Activated CD8-positive, alpha-beta memory T cell treated with anti-CD3 and anti-CD28 coated beads for 24 hours (primary cell): Measurements from ENCODE around the gene OCEL1.
"Not testable (repeated sequence)": the region's sequence is repeated elsewhere in the genome, so short reads cannot be mapped to it uniquely, and the experiment has no call there.

Experiments
- DNase-seq: peaks from one replicate; pipeline ENCODE4 v3.0.0-alpha.2; 2020

Gene OCEL1, protein sequence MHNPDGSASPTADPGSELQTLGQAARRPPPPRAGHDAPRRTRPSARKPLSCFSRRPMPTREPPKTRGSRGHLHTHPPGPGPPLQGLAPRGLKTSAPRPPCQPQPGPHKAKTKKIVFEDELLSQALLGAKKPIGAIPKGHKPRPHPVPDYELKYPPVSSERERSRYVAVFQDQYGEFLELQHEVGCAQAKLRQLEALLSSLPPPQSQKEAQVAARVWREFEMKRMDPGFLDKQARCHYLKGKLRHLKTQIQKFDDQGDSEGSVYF

DNA sequence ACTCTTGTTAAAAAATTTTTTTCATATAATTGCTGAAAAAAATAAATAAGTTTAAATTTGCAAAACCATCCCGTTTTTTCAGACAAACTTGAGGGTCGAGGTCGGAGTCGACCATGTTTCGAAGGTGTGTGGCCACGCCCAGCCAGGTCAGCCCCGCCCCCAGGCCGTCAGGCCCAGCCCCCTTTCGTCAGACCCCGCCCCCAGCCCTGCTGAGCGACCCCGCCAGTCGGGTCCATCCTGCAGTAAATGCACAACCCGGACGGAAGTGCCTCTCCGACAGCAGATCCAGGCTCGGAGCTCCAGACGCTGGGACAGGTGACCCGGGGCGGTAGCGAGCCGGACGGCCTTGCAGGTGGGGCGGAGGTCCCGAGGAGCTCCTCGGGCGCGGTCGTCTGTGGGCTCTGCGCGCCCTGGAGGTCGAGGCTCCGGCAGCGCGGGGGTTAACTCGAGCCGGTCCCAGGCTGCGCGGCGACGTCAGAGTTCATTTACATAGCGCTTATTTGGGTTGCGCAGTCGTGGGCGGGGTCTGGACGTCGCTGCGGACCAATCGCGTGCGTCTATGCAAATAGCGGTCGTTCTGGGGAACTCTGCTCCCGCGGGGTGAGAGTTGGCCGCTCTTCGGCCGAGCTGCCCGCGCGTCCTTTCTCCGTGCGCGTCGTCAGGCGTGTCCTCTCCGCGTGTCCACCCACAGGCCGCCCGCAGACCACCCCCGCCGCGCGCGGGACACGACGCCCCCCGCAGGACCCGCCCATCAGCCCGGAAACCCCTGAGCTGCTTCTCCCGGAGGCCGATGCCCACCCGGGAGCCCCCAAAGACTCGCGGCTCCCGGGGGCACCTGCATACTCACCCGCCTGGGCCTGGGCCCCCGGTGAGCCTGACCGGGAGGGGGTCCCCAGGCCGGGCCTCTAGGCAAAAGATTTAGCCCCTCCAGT, at the start of gene OCEL1:
Gene OCEL1 (plus strand): TSS at position 225 of the 932 bp plus-strand sequence. CDS start 22 bp downstream, at position 247.
- peak; percentile 98 for DNase-seq

DNA sequence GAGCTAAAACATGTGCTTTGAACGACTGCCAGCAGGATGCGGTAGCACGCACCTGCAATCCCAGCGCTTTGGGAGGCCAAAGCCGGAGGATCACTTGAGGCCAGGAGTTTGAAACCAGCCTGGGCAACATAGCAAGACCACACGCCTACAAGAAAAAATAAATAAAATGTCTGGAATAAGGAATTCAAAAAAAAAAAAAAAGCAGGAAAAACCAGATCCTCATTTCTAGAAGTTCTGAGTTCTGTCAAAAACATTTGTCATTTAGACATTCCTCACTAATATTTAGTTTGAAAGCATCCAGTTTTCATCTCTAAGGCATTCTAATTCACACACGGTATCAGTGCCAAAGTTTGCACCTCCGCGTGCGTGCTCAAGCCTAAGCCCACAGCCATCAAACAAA, 47.7 kb upstream of the OCEL1 start:
- no peak for DNase-seq

DNA sequence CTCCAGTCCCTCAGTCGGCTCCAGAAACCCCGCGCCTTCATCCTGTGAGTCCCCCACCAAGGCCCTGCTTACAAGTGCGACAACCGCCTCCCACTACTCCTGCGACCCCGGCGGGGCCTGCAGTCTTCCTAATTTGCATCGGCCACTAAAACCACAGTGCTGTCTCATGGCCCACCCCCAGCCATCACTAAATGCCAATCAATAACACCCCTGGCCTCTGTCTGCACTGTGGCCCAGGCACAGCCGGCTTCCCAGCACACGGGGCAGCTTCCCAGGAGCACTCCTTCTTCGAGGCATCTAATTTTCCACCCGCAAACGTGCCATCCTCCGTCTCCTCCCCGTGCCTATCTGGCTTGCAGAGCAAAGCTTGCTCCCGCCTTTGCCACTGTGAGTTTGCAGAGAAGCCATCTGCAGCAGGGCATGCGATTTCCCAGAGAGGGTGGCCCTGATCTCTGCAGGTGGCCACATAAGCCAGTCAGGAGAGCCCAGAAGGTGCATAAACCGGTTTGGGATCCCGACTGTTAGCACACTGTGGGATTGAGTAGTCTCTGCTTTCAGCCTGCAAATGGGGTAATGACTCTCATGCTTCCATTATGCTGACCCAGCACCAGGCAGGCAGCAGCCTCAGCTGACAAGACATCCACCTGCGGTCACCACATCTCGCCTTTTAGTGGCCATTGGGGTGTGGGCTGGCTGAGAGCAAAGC, 44.9 kb upstream of the OCEL1 start:
- no peak for DNase-seq

DNA sequence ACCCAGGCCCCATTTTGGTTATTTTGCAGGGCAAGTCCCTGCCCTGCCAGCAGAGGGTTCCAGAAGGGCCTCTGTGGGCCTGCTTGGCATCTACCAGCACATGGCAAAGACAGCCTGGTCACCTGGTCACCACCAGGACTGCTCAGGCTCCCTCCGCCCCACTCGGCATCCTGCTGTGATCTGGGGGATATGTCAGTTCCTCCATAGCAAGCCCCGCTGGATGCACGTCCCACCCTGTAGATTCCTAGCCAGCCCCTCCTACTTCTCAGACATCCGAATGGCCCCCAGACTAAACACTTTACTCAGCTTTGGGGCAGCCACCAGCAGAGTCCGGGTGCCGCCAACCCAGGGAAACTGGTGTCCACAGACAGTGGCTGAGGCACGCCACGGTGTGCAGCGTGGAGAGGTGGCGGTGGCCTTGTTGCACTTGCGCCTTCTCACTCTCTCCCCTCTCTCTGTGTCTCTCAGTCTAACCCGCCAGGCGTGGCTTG, 42.7 kb upstream of the OCEL1 start:
- peak; percentile 75 for DNase-seq

DNA sequence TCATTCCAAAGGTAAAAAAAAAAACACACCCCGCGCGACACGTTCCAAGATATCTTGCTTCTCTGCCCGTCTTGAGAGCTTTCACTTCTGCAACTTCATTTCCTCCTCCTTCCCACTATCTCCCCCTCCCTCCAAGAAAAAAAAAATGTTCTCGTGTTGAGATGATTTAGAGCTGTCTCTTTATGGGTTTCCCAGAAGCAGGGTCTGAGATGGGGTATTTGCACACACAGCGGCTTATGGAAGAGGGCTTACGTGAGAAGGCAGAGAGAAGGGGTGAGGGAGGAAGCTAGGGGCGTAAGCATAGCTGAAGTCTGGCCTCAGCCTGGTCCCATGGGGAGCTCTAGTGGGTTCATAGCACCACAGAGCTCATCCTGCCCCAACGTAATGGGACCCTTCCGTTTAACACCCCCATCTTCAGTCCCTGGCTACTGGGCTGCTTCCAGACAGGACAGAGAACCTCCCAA, 42.1 kb upstream of the OCEL1 start:
- peak; percentile 80 for DNase-seq

DNA sequence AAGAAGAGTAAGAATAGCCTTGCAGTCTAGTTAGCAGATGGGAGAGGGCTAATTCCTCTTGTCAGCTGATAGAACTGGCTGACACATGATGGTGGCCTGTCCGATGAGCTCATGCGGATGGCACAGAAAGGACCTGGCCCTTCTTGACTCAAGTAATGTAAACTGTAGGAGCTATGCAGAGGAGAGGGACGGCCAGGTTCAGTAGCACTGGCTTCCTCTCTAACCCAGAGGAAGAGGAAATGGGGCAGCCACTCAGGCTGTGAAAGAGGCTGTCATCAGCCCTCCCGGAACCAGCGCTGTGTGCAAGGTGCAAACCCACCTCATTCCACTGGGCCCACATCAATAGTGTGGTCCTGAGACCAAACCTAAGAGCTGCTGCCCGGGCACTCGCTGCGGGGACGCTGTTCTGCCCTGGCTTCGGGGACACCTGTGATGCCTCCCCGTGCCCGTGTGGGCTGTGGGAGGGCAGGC, 41.6 kb upstream of the OCEL1 start:
- DNase-seq = peak; percentile 83

DNA sequence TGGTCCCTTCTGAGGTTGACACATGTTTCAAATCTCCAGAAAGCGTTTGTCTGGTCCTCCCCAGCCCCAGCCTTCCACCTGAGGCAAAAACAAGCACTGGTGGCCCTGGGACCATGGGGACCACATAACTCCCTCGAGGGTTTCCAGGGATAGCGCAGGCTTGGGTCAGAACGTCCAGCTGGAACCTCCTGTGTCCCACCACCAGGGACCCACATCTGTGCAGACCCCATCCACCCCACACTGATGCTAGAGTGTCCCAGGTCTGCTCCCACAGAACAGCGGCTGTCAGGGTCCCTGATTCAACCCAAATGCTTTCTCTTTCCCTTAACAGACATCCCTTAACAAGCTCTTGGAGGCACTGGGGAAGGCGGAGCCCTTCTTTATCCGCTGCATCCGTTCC, 40.4 kb upstream of the OCEL1 start:
- DNase-seq = no peak

DNA sequence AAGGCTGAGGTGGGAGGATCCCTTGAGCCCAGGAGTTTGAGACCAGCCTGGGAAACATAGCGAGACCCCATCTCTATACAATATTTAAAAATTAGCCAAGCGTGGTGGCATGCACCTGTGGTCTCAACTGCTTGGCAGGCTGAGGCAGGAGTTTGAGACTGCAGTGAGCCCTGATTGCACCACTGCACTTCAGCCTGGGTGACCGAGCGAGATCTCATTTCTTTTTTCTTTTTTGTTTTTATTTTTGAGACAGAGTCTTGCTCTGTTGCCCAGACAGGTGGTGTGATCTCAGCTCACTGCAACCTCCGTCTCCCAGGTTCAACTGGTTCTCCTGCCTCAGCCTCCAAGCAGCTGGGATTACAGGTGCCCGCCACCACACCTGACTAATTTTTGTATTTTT, 34.3 kb upstream of the OCEL1 start:
- DNase-seq = not testable (repeated sequence)

DNA sequence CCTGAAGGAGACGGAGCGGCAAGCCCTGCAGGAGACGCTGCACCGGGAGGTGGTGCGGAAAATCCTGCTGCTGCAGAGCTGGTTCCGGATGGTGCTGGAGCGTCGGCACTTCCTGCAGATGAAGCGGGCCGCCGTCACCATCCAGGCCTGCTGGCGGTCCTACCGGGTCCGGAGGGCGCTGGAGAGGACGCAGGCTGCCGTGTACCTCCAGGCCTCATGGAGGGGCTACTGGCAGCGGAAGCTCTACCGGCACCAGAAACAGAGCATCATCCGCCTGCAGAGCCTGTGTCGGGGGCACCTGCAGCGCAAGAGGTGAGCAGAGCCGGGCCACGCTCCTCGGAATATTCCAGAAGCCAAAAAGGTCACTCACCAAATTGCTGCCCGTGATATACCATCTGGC, 33.3 kb upstream of the OCEL1 start:
- DNase-seq = no peak

DNA sequence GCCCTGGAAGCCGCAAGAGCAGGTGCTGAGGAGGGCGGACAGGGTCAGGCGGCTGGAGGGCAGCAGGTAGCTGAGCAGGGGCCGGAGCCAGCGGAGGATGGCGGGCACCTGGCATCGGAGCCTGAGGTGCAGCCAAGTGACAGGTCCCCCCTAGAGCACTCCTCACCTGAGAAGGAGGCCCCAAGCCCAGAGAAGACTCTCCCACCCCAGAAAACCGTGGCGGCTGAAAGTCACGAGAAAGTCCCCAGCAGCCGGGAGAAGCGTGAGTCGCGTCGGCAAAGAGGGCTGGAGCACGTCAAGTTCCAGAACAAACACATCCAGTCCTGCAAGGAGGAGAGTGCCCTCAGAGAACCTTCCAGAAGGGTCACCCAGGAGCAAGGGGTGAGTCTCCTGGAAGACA, 31.4 kb upstream of the OCEL1 start:
- no peak for DNase-seq

DNA sequence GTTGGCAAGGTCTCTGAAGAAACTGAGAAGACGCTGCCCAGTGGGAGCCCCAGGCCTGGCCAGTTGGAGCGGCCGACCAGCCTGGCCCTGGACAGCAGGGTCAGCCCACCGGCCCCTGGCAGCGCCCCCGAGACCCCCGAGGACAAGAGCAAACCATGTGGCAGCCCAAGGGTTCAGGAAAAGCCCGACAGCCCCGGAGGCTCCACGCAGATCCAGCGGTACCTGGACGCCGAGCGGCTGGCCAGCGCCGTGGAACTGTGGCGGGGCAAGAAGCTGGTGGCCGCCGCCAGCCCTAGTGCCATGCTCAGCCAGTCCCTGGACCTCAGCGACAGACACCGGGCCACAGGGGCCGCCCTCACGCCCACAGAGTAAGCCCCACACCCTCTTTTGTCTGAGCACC, 30.9 kb upstream of the OCEL1 start:
- DNase-seq = no peak

DNA sequence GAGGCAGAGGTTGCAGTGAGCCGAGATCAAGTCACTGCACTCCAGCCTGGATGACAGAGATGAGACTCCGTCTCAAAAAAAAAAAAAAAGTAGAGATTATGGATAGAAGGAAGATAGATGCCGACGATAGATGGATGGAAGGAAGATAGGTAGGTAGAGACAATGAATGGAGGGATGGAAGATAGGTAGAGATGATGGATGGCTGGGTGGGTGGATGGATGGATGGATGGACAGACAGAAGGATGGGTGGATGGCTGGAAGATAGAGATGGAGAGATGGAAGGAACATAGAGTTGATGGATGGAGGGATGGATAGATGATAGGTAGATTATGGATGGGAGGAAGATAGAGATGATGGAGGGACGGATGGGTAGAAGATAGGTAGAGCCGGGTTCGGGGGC, 29.4 kb upstream of the OCEL1 start:
- DNase-seq = no peak

DNA sequence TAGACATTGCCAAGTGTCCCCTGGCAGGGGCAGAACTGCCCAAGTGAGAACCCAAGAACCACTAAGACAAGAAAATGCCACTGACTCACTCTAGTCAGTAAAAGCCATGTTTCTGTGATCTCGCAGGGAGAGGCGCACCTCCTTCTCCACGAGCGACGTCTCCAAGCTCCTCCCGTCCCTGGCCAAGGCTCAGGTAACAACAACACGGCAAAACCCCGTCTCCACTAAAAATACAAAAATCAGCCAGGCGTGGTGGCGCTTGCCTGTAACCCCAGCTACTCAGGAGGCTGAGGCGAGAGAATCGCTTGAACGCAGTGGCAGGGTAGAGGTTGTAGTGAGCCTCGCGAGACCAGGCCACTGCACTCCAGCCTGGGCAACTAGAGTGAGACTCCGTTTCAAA, 28.4 kb upstream of the OCEL1 start:
- no peak for DNase-seq

DNA sequence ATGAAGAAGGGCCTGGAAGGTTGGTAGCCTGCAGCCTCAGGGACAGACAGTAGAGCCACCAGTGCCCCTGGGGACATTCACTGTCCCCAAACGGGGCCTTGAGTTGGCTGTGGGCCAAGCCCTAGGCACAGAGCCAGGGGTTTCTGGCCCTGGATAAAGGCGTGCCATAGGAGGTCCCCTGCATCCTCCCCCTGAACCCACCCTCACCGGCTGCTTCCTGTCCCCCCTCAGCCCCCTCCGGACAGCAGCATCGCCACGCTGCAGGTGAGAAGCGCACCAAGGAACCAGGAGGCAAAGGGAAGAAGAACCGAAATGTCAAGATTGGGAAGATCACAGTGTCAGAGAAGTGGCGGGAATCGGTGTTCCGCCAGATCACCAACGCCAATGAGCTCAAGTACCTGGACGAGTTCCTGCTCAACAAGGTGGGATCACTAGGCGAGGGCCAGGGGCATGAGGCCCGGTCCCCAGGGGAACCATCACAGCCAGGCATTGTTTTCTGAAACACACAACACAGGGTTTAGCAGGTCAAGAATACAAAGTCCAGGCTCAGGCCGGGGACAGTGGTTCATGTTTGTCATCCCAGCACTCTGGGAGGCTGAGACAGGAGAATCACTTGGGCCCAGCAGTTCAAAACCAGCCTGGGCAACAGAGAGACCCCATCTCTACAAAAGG, 25.5 kb upstream of the OCEL1 start:
- no peak for DNase-seq

DNA sequence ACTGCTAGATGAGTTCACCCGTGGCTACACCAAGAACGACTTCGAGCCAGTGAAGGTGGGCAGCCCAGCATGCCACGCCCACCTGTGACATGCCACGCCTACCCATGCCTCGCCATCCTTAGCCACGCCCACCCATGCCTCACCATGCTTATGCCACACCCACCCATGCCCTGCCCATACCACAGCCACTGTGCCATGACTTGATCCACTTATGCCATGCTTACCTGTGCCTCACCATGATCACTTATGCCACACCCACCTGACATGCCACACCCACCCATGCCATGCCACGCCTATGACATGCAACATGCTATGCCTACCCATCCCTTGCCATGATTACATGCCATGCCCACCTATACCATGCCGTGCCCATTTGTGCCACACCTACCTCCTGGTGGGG, 23.8 kb upstream of the OCEL1 start:
- no peak for DNase-seq

DNA sequence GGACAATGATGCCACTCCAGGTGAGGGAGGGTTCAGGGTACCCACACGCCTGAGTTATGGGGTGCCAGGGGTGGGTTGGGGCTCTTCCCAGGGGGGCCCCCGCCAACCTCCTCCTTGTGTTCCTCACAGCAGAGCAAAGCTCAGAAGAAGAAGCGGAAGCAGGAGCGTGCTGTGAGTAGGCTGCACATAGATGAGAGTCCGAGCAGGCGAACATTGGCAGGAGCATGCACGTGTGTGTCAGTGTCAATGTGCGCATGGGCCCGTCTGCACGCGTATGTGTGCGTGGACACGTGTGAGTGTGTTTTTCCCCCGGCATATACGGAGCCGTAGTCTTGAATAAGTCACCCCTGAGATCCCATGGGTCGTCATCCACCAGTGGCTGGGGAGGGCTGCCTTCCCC, 23.3 kb upstream of the OCEL1 start:
- no peak for DNase-seq

DNA sequence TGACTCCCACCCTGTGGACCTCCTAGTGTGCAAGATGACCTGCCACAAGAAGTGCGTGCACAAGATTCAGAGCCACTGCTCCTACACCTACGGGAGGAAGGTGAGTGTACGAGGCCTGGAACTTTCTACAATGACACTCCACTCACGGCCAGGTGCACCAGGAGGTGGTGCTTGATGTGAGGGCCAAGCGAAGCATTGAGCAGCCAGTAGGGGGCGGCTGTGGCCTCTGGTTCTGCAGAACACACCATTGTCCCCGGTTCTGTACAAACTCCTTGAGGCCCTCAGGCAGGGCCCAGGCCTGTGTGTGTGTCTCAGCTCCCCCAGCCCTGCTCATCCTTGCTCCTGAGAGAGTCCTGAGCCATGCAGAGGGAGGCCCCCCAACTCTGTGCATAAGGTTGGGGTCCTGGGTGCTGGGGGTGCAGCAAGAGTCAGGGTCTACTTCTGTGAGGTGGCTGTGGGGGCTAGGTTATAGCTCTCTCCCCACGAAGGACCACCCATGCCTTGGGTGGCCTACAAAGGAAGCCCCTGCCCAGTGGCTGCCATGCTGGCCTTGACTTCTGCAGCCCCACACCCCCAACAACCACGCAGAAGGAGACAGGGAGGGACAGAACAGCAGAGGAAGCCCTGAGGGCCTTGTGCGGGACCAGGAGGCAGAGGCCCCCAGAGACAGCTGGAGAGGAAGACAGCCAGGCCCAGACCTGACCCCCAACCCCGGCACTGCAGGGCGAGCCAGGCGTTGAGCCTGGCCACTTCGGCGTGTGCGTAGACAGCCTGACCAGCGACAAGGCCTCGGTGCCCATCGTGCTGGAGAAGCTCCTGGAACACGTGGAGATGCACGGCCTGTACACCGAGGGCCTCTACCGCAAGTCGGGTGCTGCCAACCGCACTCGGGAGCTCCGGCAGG, 20.5 kb upstream of the OCEL1 start:
- DNase-seq = peak; percentile 75

DNA sequence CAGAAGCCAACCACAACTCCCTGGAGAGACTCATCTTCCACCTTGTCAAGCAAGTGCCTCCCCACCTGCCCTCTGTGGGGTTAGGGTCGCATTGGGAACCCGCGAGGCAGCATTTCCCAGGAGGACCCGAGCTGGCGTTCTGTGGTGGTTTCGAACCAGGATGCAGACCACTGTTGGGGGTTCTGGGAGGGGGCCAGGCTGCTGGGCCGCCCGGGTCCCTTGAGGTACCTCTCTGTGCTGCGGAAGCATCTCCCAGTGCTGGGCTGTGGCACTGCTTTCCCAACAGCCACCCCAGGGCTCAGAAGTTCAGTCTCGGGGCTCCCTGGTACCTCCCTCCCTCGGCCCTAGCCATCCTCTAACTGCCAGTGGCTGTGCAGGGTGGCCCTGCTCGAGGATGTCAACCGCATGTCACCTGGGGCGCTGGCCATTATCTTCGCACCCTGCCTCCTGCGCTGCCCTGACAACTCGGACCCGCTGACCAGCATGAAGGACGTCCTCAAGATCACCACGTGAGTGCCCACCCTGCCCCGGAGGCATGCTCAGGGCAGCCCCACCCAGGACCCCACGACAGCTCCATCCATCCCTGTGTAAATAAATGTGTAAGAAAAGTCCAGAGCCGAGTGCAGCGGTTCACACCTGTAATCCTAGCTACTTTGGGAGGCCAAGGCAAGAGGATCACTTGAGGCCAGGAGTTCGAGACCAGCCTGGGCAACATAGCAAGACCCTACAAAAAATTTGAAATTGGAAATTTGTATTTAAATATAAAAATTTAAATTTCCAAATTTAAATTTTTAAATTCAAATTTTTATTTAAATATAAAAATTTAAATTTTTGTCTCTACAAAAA, 19.1 kb upstream of the OCEL1 start:
- DNase-seq = no peak

DNA sequence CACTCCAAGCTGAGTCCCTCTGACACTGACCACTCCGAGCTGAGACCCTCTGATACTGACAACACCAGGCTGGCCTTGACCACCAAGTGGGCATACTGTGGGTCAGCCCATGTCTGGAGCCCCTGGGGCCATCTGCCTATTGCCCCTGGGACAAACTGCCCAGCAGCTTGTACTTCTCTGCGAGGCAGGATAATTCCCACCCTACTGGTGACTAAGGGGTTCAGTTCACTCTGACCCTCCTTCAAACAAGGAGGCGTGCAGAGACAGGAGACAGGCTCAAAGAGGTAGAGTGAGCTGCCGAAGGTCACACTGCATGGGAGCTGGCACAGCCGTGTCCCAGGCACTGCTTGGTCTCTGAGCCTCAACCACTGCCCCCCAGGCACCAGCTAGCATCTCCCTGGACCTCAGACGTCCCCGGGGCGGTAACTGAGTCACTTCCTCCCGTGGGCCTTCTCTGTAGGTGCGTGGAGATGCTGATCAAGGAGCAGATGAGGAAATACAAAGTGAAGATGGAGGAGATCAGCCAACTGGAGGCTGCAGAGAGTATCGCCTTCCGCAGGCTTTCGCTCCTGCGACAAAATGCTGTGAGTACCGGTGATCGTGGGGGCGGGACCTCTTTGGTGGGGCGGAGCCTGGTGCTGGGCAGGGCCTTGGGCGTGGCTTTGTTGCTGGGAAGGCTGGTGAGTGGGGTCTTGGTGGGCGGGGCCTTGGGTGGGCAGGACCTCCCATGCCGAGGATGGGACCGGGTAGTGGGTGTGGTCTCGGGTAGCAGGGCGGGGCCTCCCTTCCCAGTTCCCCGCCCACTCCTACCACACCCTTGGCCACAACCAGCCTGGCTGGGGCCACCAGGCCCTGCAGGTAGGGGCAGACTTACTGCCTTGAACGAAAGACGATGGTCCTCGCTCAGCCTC, 16.6 kb upstream of the OCEL1 start:
- peak; percentile 75 for DNase-seq
